Endothelial cell (in vitro differentiated cells): ENCODE results near the gene BMPR1B. TPM values are rescaled to one million over a fixed set of nuclear protein-coding genes. Genes with fewer than 3 reads are reported as not detected.

Experiments
- DNase-seq: peaks from one replicate; pipeline ENCODE4 v3.0.0; 2021; ENCODE audit warnings: low spot score
- H3K27ac Mint-ChIP-seq: one replicate; pipeline ENCODE4 v1.8.0; 2021; ENCODE audit warnings: mixed read lengths, inconsistent platforms; ENCODE audit not compliant: unreplicated experiment
- H3K27me3 Mint-ChIP-seq: one replicate; pipeline ENCODE4 v1.8.0; 2021; ENCODE audit warnings: mild to moderate bottlenecking, moderate library complexity, mixed read lengths, inconsistent platforms; ENCODE audit not compliant: unreplicated experiment
- H3K36me3 Mint-ChIP-seq: one replicate; pipeline ENCODE4 v1.8.0; 2021; ENCODE audit warnings: mild to moderate bottlenecking, low read depth, mixed read lengths, inconsistent platforms; ENCODE audit not compliant: unreplicated experiment
- H3K4me1 Mint-ChIP-seq: one replicate; pipeline ENCODE4 v1.8.0; 2021; ENCODE audit warnings: mild to moderate bottlenecking, mixed read lengths, inconsistent platforms; ENCODE audit not compliant: unreplicated experiment
- H3K4me3 Mint-ChIP-seq: one replicate; pipeline ENCODE4 v1.8.0; 2021; ENCODE audit warnings: mild to moderate bottlenecking, mixed read lengths, inconsistent platforms; ENCODE audit not compliant: unreplicated experiment
- H3K9me3 Mint-ChIP-seq: one replicate; pipeline ENCODE4 v1.8.0; 2021; ENCODE audit warnings: mixed read lengths, inconsistent platforms; ENCODE audit not compliant: unreplicated experiment
- CTCF ChIP-seq: fragments of 200-600 bp; sonication (generic); IDR thresholded peaks from one replicate; pipeline ENCODE4 v1.5.0; 2021; ENCODE audit warnings: antibody characterized with exemption; ENCODE audit not compliant: unreplicated experiment
- total RNA-seq: library from RNA; stranded (reverse); fragmentation: NEBNext Ultra II Directional; extraction: Animal tissue kit (Norgen Biotek cat#: 25700); gene quantifications from one replicate; pipeline ENCODE4 v1.2.1, GENCODE V29; 2021; ENCODE audit not compliant: unreplicated experiment

Gene BMPR1B
- total RNA-seq, 1 donor from 2014 or later, result 5.4 TPM

- Mint-ChIP-seq H3K27ac (no peak overlapping the region), H3K4me3 (no peak overlapping the region), H3K9me3 (no peaks in the 10 kb centered on the region), H3K36me3 (no peaks in the 10 kb centered on the region), H3K4me1 (peaks cover 3% of the 10 kb centered on the region), H3K27me3 (no peaks in the 10 kb centered on the region)
- TF ChIP-seq CTCF, result no peak
- no peak for DNase-seq
Observed at GRCh38 chr4:94806376-94806775, 48.6 kb downstream of the BMPR1B start.

- peaks cover 3% of the 10 kb centered on the region for H3K4me1 Mint-ChIP-seq
- DNase-seq, result no peak
Observed at GRCh38 chr4:94811643-94812042, 53.9 kb downstream of the BMPR1B start.

GRCh38 chr4:94813221-94813620, 55.5 kb downstream of the BMPR1B start:
- Mint-ChIP-seq H3K27ac (no peak overlapping the region), H3K9me3 (no peaks in the 10 kb centered on the region), H3K4me1 (peaks cover 3% of the 10 kb centered on the region), H3K36me3 (no peaks in the 10 kb centered on the region), H3K27me3 (peaks cover 4% of the 10 kb centered on the region), H3K4me3 (no peak overlapping the region)
- no peak for TF ChIP-seq CTCF
- no peak for DNase-seq

More at GRCh38 chr4:94811643-94812042, 53.9 kb downstream of the BMPR1B start:
- Mint-ChIP-seq H3K36me3 (no peaks in the 10 kb centered on the region), H3K27me3 (peaks cover 4% of the 10 kb centered on the region), H3K4me3 (no peak overlapping the region), H3K9me3 (no peaks in the 10 kb centered on the region), H3K27ac (no peak overlapping the region)
- no peak for TF ChIP-seq CTCF

GRCh38 chr4:94814237-94814636, 56.5 kb downstream of the BMPR1B start:
- H3K27me3 Mint-ChIP-seq, result peaks cover 4% of the 10 kb centered on the region
- H3K4me3 Mint-ChIP-seq, result no peak overlapping the region
- H3K27ac Mint-ChIP-seq, result no peak overlapping the region
- H3K36me3 Mint-ChIP-seq, result no peaks in the 10 kb centered on the region
- H3K4me1 Mint-ChIP-seq, result peaks cover 3% of the 10 kb centered on the region
- H3K9me3 Mint-ChIP-seq, result no peaks in the 10 kb centered on the region
- no peak for TF ChIP-seq CTCF
- no peak for DNase-seq

- Mint-ChIP-seq H3K4me3 (no peak overlapping the region), H3K27me3 (no peaks in the 10 kb centered on the region), H3K27ac (no peak overlapping the region), H3K4me1 (no peaks in the 10 kb centered on the region), H3K9me3 (no peaks in the 10 kb centered on the region), H3K36me3 (no peaks in the 10 kb centered on the region)
- no peak for DNase-seq
- no peak for TF ChIP-seq CTCF
Observed at GRCh38 chr4:94819371-94820168, 61.8 kb downstream of the BMPR1B start.
